ENCODE results near the gene NYAP1. TPM values are rescaled to one million over a fixed set of nuclear protein-coding genes. Genes with fewer than 3 reads are reported as not detected.
"Not testable (repeated sequence)": the region's sequence is repeated elsewhere in the genome, so short reads cannot be mapped to it uniquely, and the experiment has no call there.

Gene NYAP1
- total and polyA plus RNA-seq, 4 donors = 0.32 to 1.1 (median 0.46) TPM

GRCh38 chr7:100517305-100517704, 33.6 kb downstream of the NYAP1 start:
- Histone ChIP-seq H3K36me3 (ENCODE audit: control insufficient read depth in 4 of 4, insufficient read depth in 4 of 4, low read length in 4 of 4) (no peaks in the 10 kb centered on the region), H3K4me3 (no peak overlapping the region), H3K9ac (ENCODE audit: insufficient read depth in 1 of 2, low read length in 2 of 2) (no peak overlapping the region), H3K4me1 (ENCODE audit: control insufficient read depth in 5 of 5, insufficient read depth in 5 of 5, low read length in 5 of 5) (peaks cover 0 to 10% (median 0%) of the 10 kb centered on the region in 5 donors), H3K9me3 (ENCODE audit: control insufficient read depth in 4 of 4, insufficient read depth in 3 of 4, low read length in 3 of 4) (no peaks in the 10 kb centered on the region), H3K27me3 (ENCODE audit: control insufficient read depth in 3 of 3, insufficient read depth in 3 of 3, low read length in 2 of 3) (no peaks in the 10 kb centered on the region), H3K27ac (ENCODE audit: low read depth in 1 of 2, low read length in 1 of 2) (no peak overlapping the region)
- 82 to 88% methylated on average over 2 of the region's 2 CpGs for WGBS, 2 donors
- no peak for DNase-seq
- no peak for TF ChIP-seq CTCF (IDR thresholded peaks at IDR 0.05; ENCODE audit: control extremely low read depth, extremely low read depth)
- ATAC-seq (ENCODE audit: insufficient read depth, low FRiP score) = no peak

GRCh38 chr7:100519580-100519979, 35.9 kb downstream of the NYAP1 start:
- DNase-seq (no peak), ATAC-seq (ENCODE audit: insufficient read depth, low FRiP score) (no peak)
- H3K9me3 ChIP-seq (ENCODE audit: control insufficient read depth in 4 of 4, insufficient read depth in 3 of 4, low read length in 3 of 4) = no peaks in the 10 kb centered on the region
- H3K36me3 ChIP-seq (ENCODE audit: control insufficient read depth in 4 of 4, insufficient read depth in 4 of 4, low read length in 4 of 4) = no peaks in the 10 kb centered on the region
- TF ChIP-seq CTCF (IDR thresholded peaks at IDR 0.05; ENCODE audit: control extremely low read depth, extremely low read depth) = no peak
- 89 to 95% methylated on average over 6 of the region's 6 CpGs for WGBS, 2 donors
- no peak overlapping the region for H3K27ac ChIP-seq (ENCODE audit: low read depth in 1 of 2, low read length in 1 of 2)
- H3K9ac ChIP-seq (ENCODE audit: insufficient read depth in 1 of 2, low read length in 2 of 2) = no peak overlapping the region
- H3K4me3 ChIP-seq = no peak overlapping the region
- peaks cover 0 to 10% (median 0%) of the 10 kb centered on the region in 5 donors for H3K4me1 ChIP-seq (ENCODE audit: control insufficient read depth in 5 of 5, insufficient read depth in 5 of 5, low read length in 5 of 5)
- H3K27me3 ChIP-seq (ENCODE audit: control insufficient read depth in 3 of 3, insufficient read depth in 3 of 3, low read length in 2 of 3) = no peaks in the 10 kb centered on the region

GRCh38 chr7:100520138-100520537, 36.4 kb downstream of the NYAP1 start:
- Histone ChIP-seq H3K9me3 (ENCODE audit: control insufficient read depth in 4 of 4, insufficient read depth in 3 of 4, low read length in 3 of 4) (no peaks in the 10 kb centered on the region), H3K4me3 (no peak overlapping the region), H3K4me1 (ENCODE audit: control insufficient read depth in 5 of 5, insufficient read depth in 5 of 5, low read length in 5 of 5) (peaks cover 0 to 7% (median 0%) of the 10 kb centered on the region in 5 donors), H3K9ac (ENCODE audit: insufficient read depth in 1 of 2, low read length in 2 of 2) (no peak overlapping the region), H3K27ac (ENCODE audit: low read depth in 1 of 2, low read length in 1 of 2) (no peak overlapping the region), H3K36me3 (ENCODE audit: control insufficient read depth in 4 of 4, insufficient read depth in 4 of 4, low read length in 4 of 4) (no peaks in the 10 kb centered on the region), H3K27me3 (ENCODE audit: control insufficient read depth in 3 of 3, insufficient read depth in 3 of 3, low read length in 2 of 3) (no peaks in the 10 kb centered on the region)
- DNase-seq (no peak), ATAC-seq (ENCODE audit: insufficient read depth, low FRiP score) (no peak)
- 17 to 27% methylated on average over 1 of the region's 1 CpG for WGBS, 2 donors
- TF ChIP-seq CTCF (IDR thresholded peaks at IDR 0.05; ENCODE audit: control extremely low read depth, extremely low read depth) = no peak

- H3K9ac ChIP-seq (ENCODE audit: insufficient read depth in 1 of 2, low read length in 2 of 2) = no peak overlapping the region
- no peak overlapping the region for H3K27ac ChIP-seq (ENCODE audit: low read depth in 1 of 2, low read length in 1 of 2)
- H3K4me3 ChIP-seq = no peak overlapping the region
- H3K4me1 ChIP-seq (ENCODE audit: control insufficient read depth in 5 of 5, insufficient read depth in 5 of 5, low read length in 5 of 5) = peaks cover 0 to 5% (median 0%) of the 10 kb centered on the region in 5 donors
- WGBS, 2 donors = 85 to 94% methylated on average over 2 of the region's 2 CpGs
- H3K9me3 ChIP-seq (ENCODE audit: control insufficient read depth in 4 of 4, insufficient read depth in 3 of 4, low read length in 3 of 4) = no peaks in the 10 kb centered on the region
- ATAC-seq (ENCODE audit: insufficient read depth, low FRiP score) = no peak
- H3K27me3 ChIP-seq (ENCODE audit: control insufficient read depth in 3 of 3, insufficient read depth in 3 of 3, low read length in 2 of 3) = no peaks in the 10 kb centered on the region
- DNase-seq = no peak
- H3K36me3 ChIP-seq (ENCODE audit: control insufficient read depth in 4 of 4, insufficient read depth in 4 of 4, low read length in 4 of 4) = no peaks in the 10 kb centered on the region
- no peak for TF ChIP-seq CTCF (IDR thresholded peaks at IDR 0.05; ENCODE audit: control extremely low read depth, extremely low read depth)
Measured at GRCh38 chr7:100521076-100521475, 37.3 kb downstream of the NYAP1 start.

GRCh38 chr7:100521909-100522593, 38.3 kb downstream of the NYAP1 start:
- not testable (repeated sequence) for H3K4me1 ChIP-seq (ENCODE audit: control insufficient read depth in 5 of 5, insufficient read depth in 5 of 5, low read length in 5 of 5); H3K36me3 ChIP-seq (ENCODE audit: control insufficient read depth in 4 of 4, insufficient read depth in 4 of 4, low read length in 4 of 4); H3K4me3 ChIP-seq; H3K9me3 ChIP-seq (ENCODE audit: control insufficient read depth in 4 of 4, insufficient read depth in 3 of 4, low read length in 3 of 4); H3K27me3 ChIP-seq (ENCODE audit: control insufficient read depth in 3 of 3, insufficient read depth in 3 of 3, low read length in 2 of 3); DNase-seq; ATAC-seq (ENCODE audit: insufficient read depth, low FRiP score); H3K9ac ChIP-seq (ENCODE audit: insufficient read depth in 1 of 2, low read length in 2 of 2); H3K27ac ChIP-seq (ENCODE audit: low read depth in 1 of 2, low read length in 1 of 2)
- WGBS, 2 donors = 73 to 93% methylated on average over 2 of the region's 3 CpGs

Data from lung (tissue), 12 donors.